ENCODE measurements around the gene EIF4G3.
A peak's percentile ranks its signal among the peaks of the same experiment; 100 is the strongest.
"Not testable (repeated sequence)": the region's sequence is repeated elsewhere in the genome, so short reads cannot be mapped to it uniquely, and the experiment has no call there.

Gene EIF4G3

GRCh38 chr1:21192871-21193270, 16.2 kb upstream of the EIF4G3 start:
- H3K4me1 Mint-ChIP-seq (ENCODE audit: low read depth) = no peaks in the 10 kb centered on the region
- no peak overlapping the region for H3K27ac Mint-ChIP-seq
- H3K4me3 Mint-ChIP-seq = no peak overlapping the region

DNA sequence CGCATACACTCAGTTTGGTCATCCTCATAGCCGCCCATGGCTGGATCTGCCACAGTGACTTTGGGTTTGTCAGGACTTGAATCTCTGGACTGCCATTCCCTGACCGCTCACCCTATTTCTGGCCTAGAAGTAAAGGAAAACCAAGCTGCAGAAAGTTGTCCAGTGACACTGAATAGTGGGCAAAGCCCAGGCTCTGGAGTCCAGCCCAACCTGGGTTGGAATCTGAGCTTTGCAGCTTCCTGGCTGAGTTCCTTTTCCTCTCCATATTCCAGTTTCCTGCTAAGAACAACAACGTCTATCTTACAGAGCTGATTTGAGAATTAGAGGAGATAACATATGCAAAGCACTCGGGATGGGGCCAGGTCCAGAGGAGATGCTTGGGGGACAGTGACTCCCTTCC, 15.6 kb upstream of the EIF4G3 start:
- Mint-ChIP-seq H3K27me3 (peaks cover 7% of the 10 kb centered on the region), H3K36me3 (ENCODE audit: low read depth) (no peaks in the 10 kb centered on the region), H3K4me1 (ENCODE audit: low read depth) (no peaks in the 10 kb centered on the region), H3K27ac (no peak overlapping the region), H3K4me3 (no peak overlapping the region), H3K9me3 (no peaks in the 10 kb centered on the region)

More at GRCh38 chr1:21192871-21193270, 16.2 kb upstream of the EIF4G3 start:
- H3K9me3 Mint-ChIP-seq = no peaks in the 10 kb centered on the region
- H3K36me3 Mint-ChIP-seq (ENCODE audit: low read depth) = no peaks in the 10 kb centered on the region
- H3K27me3 Mint-ChIP-seq = peaks cover 7% of the 10 kb centered on the region

DNA sequence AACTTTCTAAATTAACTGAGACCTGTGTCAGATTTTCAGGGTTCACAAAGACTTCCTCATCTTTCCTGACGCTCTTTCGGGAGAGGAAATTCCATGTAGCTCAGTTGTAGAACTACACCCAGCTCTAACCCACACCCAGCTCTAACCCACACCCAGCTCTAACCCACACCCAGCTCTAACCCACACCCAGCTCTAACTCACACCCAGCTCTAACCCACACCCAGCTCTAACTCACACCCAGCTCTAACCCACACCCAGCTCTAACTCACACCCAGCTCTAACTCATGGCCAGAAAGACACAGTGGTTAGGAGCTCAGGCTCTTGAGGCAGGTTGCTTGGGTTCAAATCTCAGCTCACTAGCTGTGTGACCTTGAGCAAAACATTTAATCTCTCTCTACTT, 14.1 kb upstream of the EIF4G3 start:
- not testable (repeated sequence) for H3K36me3 Mint-ChIP-seq (ENCODE audit: low read depth); H3K27me3 Mint-ChIP-seq; H3K27ac Mint-ChIP-seq; H3K4me1 Mint-ChIP-seq (ENCODE audit: low read depth); H3K9me3 Mint-ChIP-seq; H3K4me3 Mint-ChIP-seq

DNA sequence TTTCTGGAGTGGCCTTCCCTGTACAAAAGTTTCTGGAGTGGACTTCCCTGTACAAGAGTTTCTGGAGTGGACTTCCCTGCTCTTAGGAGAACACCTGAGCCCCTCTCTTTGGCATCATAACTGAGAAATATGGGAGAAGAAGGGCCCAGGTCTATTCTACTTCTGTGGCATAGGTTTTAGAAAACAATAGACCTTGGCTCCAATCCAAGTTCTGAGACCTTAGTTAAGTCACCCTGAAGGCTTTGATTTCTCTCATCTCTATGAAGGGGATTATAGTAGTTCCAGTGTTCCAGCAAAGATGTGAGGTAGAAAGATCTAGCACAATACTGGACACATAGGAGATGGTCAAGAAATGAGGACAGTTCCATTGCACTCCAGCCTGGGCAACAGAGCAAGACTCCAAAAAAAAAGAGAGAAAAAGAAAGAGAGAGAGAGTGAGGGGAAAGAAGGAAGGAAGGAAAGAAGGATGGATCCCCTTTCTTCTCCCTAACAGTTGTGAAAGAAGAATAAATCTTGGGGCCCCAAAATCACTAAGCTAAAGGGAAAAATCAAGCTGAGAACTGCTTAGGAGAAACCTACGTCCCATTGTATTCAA, 13.3 kb upstream of the EIF4G3 start:
- Mint-ChIP-seq H3K36me3 (ENCODE audit: low read depth) (no peaks in the 10 kb centered on the region), H3K9me3 (no peaks in the 10 kb centered on the region), H3K27me3 (peaks cover 4% of the 10 kb centered on the region), H3K27ac (no peak overlapping the region), H3K4me1 (ENCODE audit: low read depth) (no peaks in the 10 kb centered on the region), H3K4me3 (no peak overlapping the region)

GRCh38 chr1:21189421-21189820, 12.7 kb upstream of the EIF4G3 start:
- peaks cover 2% of the 10 kb centered on the region for H3K4me1 Mint-ChIP-seq (ENCODE audit: low read depth)
- H3K27me3 Mint-ChIP-seq = peaks cover 3% of the 10 kb centered on the region
- H3K36me3 Mint-ChIP-seq (ENCODE audit: low read depth) = no peaks in the 10 kb centered on the region
- no peak overlapping the region for H3K4me3 Mint-ChIP-seq
- H3K9me3 Mint-ChIP-seq = no peaks in the 10 kb centered on the region
- no peak overlapping the region for H3K27ac Mint-ChIP-seq

DNA sequence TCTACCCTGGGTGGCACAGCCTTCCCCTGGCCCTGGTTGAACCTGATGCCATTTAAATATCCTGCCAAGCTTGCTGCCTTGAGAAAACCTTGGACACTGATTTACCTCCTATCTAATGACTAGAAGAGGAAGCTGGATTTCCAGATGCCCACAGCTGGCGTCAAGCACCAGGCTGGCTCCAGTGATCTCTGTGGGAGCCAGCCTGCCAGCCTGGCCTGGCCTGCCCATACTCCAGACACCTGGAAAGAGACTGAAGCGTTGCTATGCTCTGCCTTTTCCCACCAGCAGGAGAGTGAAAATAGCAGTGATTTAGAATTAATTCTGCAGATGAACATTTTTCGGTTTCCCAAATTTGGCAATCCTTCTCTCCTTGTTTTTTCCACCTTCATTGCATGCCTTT, 11.5 kb upstream of the EIF4G3 start:
- peaks cover 7% of the 10 kb centered on the region for H3K4me1 Mint-ChIP-seq (ENCODE audit: low read depth)
- H3K27me3 Mint-ChIP-seq = peaks cover 3% of the 10 kb centered on the region
- no peaks in the 10 kb centered on the region for H3K9me3 Mint-ChIP-seq
- no peak overlapping the region for H3K27ac Mint-ChIP-seq
- H3K4me3 Mint-ChIP-seq = no peak overlapping the region
- no peaks in the 10 kb centered on the region for H3K36me3 Mint-ChIP-seq (ENCODE audit: low read depth)

DNA sequence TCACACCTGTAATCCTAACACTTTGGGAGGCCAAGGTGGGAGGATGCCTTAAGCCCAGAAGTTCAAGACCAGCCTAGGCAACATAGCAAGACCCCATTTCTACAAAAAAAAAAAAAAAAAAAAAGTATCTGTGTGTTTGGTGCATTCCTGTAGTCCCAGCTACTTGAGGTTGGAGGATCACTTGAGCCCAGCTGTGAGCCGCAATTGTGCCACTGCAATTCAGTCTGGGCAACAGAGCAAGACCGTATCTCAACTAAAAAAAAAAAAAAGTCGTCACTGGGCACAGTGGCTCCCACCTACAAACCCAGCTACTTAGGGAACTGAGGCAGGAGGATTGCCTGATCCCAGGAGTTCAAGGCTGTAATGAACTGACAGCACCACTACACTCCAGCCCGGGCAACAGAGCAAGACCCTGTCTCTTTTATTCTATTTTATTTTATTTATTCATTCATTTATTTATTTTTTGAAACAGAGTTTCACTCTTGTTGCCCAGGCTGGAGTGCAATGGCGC, 8.6 kb upstream of the EIF4G3 start:
- Mint-ChIP-seq H3K4me3 (no peak overlapping the region), H3K4me1 (ENCODE audit: low read depth) (peaks cover 7% of the 10 kb centered on the region), H3K27ac (no peak overlapping the region), H3K9me3 (no peaks in the 10 kb centered on the region), H3K27me3 (no peaks in the 10 kb centered on the region), H3K36me3 (ENCODE audit: low read depth) (no peaks in the 10 kb centered on the region)

GRCh38 chr1:21184276-21184675, 7.6 kb upstream of the EIF4G3 start:
- H3K27me3 Mint-ChIP-seq = no peaks in the 10 kb centered on the region
- H3K9me3 Mint-ChIP-seq = no peaks in the 10 kb centered on the region
- H3K4me1 Mint-ChIP-seq (ENCODE audit: low read depth) = peaks cover 7% of the 10 kb centered on the region
- H3K27ac Mint-ChIP-seq = no peak overlapping the region
- no peaks in the 10 kb centered on the region for H3K36me3 Mint-ChIP-seq (ENCODE audit: low read depth)
- H3K4me3 Mint-ChIP-seq = no peak overlapping the region

- H3K4me3 Mint-ChIP-seq = no peak overlapping the region
- peaks cover 10% of the 10 kb centered on the region for H3K4me1 Mint-ChIP-seq (ENCODE audit: low read depth)
- H3K27me3 Mint-ChIP-seq = no peaks in the 10 kb centered on the region
- no peak overlapping the region for H3K27ac Mint-ChIP-seq
- no peaks in the 10 kb centered on the region for H3K9me3 Mint-ChIP-seq
- H3K36me3 Mint-ChIP-seq (ENCODE audit: low read depth) = no peaks in the 10 kb centered on the region
These were observed 5.6 kb upstream of the EIF4G3 start for GRCh38 chr1:21182181-21182731.

GRCh38 chr1:21178271-21178670, 1.6 kb upstream of the EIF4G3 start:
- Mint-ChIP-seq H3K36me3 (ENCODE audit: low read depth) (peaks cover 19% of the 10 kb centered on the region), H3K4me1 (ENCODE audit: low read depth) (peaks cover 27% of the 10 kb centered on the region)
- not testable (repeated sequence) for H3K9me3 Mint-ChIP-seq, H3K27me3 Mint-ChIP-seq, H3K27ac Mint-ChIP-seq, H3K4me3 Mint-ChIP-seq

- Mint-ChIP-seq H3K9me3 (no peaks in the 10 kb centered on the region), H3K27me3 (no peaks in the 10 kb centered on the region), H3K27ac (peak overlapping the region; percentile 91), H3K4me3 (peak overlapping the region; percentile 89), H3K4me1 (ENCODE audit: low read depth) (peaks cover 36% of the 10 kb centered on the region), H3K36me3 (ENCODE audit: low read depth) (peaks cover 33% of the 10 kb centered on the region)
These were observed 771 bp downstream of the EIF4G3 start for GRCh38 chr1:21175670-21176581.

DNA sequence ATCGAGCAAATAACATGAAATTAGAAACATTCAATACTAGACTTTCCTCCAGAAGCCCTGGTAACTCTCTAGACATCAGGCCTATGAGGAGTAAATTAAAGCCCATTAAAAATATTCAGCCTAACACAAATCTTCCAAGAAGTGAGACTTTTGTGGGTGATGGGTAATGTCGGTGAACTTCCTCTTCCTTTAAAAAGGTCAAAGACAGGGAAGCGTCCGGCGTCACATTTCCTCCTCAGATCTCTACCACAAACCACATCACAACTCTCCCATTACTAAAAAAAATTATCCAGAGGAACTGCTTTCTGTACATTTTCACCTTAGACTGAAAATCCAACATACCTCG, 1.4 kb downstream of the EIF4G3 start:
- Mint-ChIP-seq H3K9me3 (no peaks in the 10 kb centered on the region), H3K27me3 (no peaks in the 10 kb centered on the region), H3K36me3 (ENCODE audit: low read depth) (peaks cover 37% of the 10 kb centered on the region), H3K4me1 (ENCODE audit: low read depth) (peaks cover 36% of the 10 kb centered on the region), H3K4me3 (peak overlapping the region; percentile 89), H3K27ac (peak overlapping the region; percentile 91)

DNA sequence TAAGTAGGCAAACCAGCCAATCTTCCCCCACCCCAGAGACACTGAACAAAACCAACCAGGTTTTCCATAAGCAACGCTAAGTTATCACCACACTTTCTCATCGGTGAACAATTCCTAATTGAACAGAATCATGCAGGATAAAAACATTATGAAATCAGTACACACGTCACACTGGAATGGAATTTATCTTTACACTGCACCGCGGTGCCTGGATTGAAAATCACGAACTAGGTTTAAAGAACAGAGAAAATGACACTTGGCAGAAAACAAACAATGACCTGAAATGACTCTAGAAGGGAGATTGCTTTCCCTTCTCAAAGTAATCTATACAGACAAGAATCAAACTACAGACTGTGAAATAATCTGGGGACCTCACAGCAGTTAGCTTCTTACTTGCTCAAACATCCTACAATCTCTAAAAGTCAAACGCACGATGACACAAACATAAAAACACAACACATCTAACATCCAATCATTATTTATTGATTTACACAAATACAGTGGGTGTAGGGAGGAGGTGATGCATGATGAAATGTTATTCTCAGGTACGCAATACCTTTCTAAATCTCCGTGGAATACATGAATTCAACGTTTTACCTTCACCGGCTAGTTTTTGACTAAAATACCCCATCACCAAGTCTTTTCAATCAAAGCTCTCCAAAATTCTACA, 1.9 kb downstream of the EIF4G3 start:
- H3K9me3 Mint-ChIP-seq = no peaks in the 10 kb centered on the region
- peaks cover 40% of the 10 kb centered on the region for H3K36me3 Mint-ChIP-seq (ENCODE audit: low read depth)
- H3K4me3 Mint-ChIP-seq = peak overlapping the region; percentile 89
- H3K4me1 Mint-ChIP-seq (ENCODE audit: low read depth) = peaks cover 36% of the 10 kb centered on the region
- H3K27ac Mint-ChIP-seq = peak overlapping the region; percentile 91
- no peaks in the 10 kb centered on the region for H3K27me3 Mint-ChIP-seq

GRCh38 chr1:21174230-21174629, 2.5 kb downstream of the EIF4G3 start:
- H3K9me3 Mint-ChIP-seq = no peaks in the 10 kb centered on the region
- H3K4me1 Mint-ChIP-seq (ENCODE audit: low read depth) = peaks cover 36% of the 10 kb centered on the region
- no peaks in the 10 kb centered on the region for H3K27me3 Mint-ChIP-seq
- H3K36me3 Mint-ChIP-seq (ENCODE audit: low read depth) = peaks cover 44% of the 10 kb centered on the region
- peak overlapping the region; percentile 91 for H3K27ac Mint-ChIP-seq
- H3K4me3 Mint-ChIP-seq = peak overlapping the region; percentile 89

DNA sequence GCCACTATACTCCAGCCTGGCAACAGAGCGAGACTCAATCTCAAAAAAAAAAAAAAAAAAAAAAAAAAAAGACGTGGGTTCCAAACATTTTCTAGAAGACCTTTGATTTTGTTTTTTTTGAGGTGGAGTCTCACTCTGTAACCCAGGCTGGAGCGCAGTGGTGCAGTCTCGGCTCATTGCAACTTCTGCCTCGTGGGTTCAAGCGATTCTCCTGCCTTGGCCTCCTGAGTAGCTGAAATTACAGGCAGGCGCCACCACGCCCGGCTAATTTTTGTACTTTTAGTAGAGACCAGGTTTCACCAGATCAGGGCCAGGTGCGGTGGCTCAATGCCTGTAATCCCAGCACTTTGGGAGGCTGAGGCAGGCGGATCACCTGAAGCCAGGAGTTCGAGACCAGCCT, 3.6 kb downstream of the EIF4G3 start:
- Mint-ChIP-seq H3K36me3 (ENCODE audit: low read depth) (peaks cover 44% of the 10 kb centered on the region), H3K4me1 (ENCODE audit: low read depth) (peaks cover 36% of the 10 kb centered on the region)
- not testable (repeated sequence) for H3K9me3 Mint-ChIP-seq, H3K27ac Mint-ChIP-seq, H3K4me3 Mint-ChIP-seq, H3K27me3 Mint-ChIP-seq

Measured in stimulated activated naive CD8-positive, alpha-beta T cell treated with anti-CD3 and anti-CD28 coated beads, Interleukin-15, Interleukin-2, amounts not matched to agents 100 ng/mL and 50 ng/mL, for 24 hours (primary cell).